D721Med (cell line): ENCODE results near the gene MSI1.

Experiments used
- DNase-seq: peaks from one replicate; pipeline ENCODE4 v3.0.0; 2011; ENCODE audit warnings: low spot score; ENCODE audit not compliant: insufficient read length
- FAIRE-seq: peaks from 2 replicates; lab custom pipeline; 2011; peaks lifted over from hg19 to GRCh38; lab: Jason Lieb, UNC
- CTCF ChIP-seq: IDR thresholded peaks from 2 replicates; pipeline ENCODE4 v1.5.1; 2012; ENCODE audit warnings: mild to moderate bottlenecking, control low read depth; ENCODE audit not compliant: insufficient read depth; ENCODE audit errors: missing control alignments

MSI1 gene

GRCh38 chr12:120406553-120406952, 37.6 kb upstream of the MSI1 start:
- TF ChIP-seq CTCF: no peak
- FAIRE-seq: no peak
- DNase-seq: no peak

- TF ChIP-seq CTCF: no peak
- DNase-seq: no peak
- FAIRE-seq: no peak
Observed at GRCh38 chr12:120406069-120406468, 37.1 kb upstream of the MSI1 start.

GRCh38 chr12:120404271-120404670, 35.3 kb upstream of the MSI1 start:
- no peak for TF ChIP-seq CTCF

GRCh38 chr12:120403869-120404268, 34.9 kb upstream of the MSI1 start:
- FAIRE-seq (no peak), DNase-seq (no peak)
- no peak for TF ChIP-seq CTCF

More at GRCh38 chr12:120404271-120404670, 35.3 kb upstream of the MSI1 start:
- DNase-seq (no peak), FAIRE-seq (no peak)

GRCh38 chr12:120402217-120402616, 33.3 kb upstream of the MSI1 start:
- DNase-seq (no peak), FAIRE-seq (no peak)
- no peak for TF ChIP-seq CTCF

GRCh38 chr12:120399531-120399930, 30.6 kb upstream of the MSI1 start:
- TF ChIP-seq CTCF: no peak
- FAIRE-seq: no peak
- DNase-seq: no peak

GRCh38 chr12:120397824-120398540, 29.0 kb upstream of the MSI1 start:
- DNase-seq (no peak), FAIRE-seq (no peak)
- TF ChIP-seq CTCF: no peak
